H1 (cell line): ENCODE results near the gene C3orf52. TPM values are rescaled to one million over a fixed set of nuclear protein-coding genes. Genes with fewer than 3 reads are reported as not detected.

ENCODE experiments used
- ATF3 ChIP-seq: IDR thresholded peaks from 2 replicates; pipeline ENCODE4 v1.6.1; 2011; ENCODE audit warnings: low read depth, mild to moderate bottlenecking, low read length; ENCODE audit not compliant: insufficient read depth
- CHD7 ChIP-seq: fragments of 300-600 bp; sonication (generic); IDR thresholded peaks from 2 replicates; pipeline ENCODE4 v1.7.1; 2012; ENCODE audit warnings: low read length, moderate library complexity, mild to moderate bottlenecking, inconsistent platforms; ENCODE audit not compliant: insufficient replicate concordance
- CREB1 ChIP-seq: IDR thresholded peaks from 2 replicates; pipeline ENCODE4 v1.6.1; 2012; ENCODE audit warnings: inconsistent platforms
- EGR1 ChIP-seq: IDR thresholded peaks from 2 replicates; pipeline ENCODE4 v1.6.1; 2011; ENCODE audit warnings: low read depth, low read length, borderline replicate concordance
- FOSL1 ChIP-seq: IDR thresholded peaks from 2 replicates; pipeline ENCODE4 v1.6.1; 2011; ENCODE audit warnings: mild to moderate bottlenecking, low read depth, low read length, moderate library complexity; ENCODE audit not compliant: insufficient read depth
- MAFK ChIP-seq: IDR thresholded peaks from 2 replicates; pipeline ENCODE4 v1.6.1; 2012; ENCODE audit warnings: low read depth, mild to moderate bottlenecking, improper control_type of control experiment, low read length
- PHF8 ChIP-seq: fragments of 200-600 bp; sonication (generic); conservative IDR thresholded peaks from 2 replicates; pipeline ENCODE4 v1.7.1; 2012; ENCODE audit warnings: low read depth, mild to moderate bottlenecking, inconsistent platforms, low read length, moderate library complexity
- SAP30 ChIP-seq: fragments of 300-600 bp; sonication (generic); IDR thresholded peaks from 2 replicates; pipeline ENCODE4 v1.7.1; 2012; ENCODE audit warnings: low read length, moderate library complexity, mild to moderate bottlenecking, inconsistent platforms; ENCODE audit not compliant: insufficient read depth, insufficient replicate concordance
- SIN3A ChIP-seq, 2 experiments: IDR thresholded peaks in 1 of 2; conservative IDR thresholded peaks in 1 of 2; 2 replicates each; pipeline ENCODE4 v1.6.1; 2011 to 2012; ENCODE audit warnings: low read length in 2 of 2, improper control_type of control experiment in 1 of 2, low read depth in 1 of 2, mild to moderate bottlenecking in 1 of 2
- SP1 ChIP-seq: IDR thresholded peaks from 2 replicates; pipeline ENCODE4 v1.6.1; 2011; ENCODE audit warnings: low read depth, low read length
- polyA plus RNA-seq, 7 experiments: library from polyadenylated mRNA; depleted of rRNA in 3 of 7; stranded (reverse) in 5 of 7; unstranded in 2 of 7; fragments of >200 nt in 5 of 7; fragments of 200-250 nt in 2 of 7; gene quantifications; 1 replicate in 5 of 7; 2 replicates in 1 of 7; 4 replicates in 1 of 7; pipeline versions ENCODE4 v1.2.1 to v1.2.3, GENCODE V29; 2011 to 2013; ENCODE audit warnings: missing spikeins in 2 of 7, mixed read lengths in 2 of 7
- total RNA-seq: library from RNA; stranded (reverse); fragmentation: NEBNext Ultra II Directional; extraction: Animal tissue kit (Norgen Biotek cat#: 25700); gene quantifications from 2 replicates; pipeline ENCODE4 v1.2.1, GENCODE V29; 2021

Gene C3orf52
- total and polyA plus RNA-seq, 2 of the 8 experiments (the other 6 are each of a cell fraction or from before 2014, with no cell fraction given) = 9.7 to 13.1 TPM

- TF ChIP-seq CHD7 (no peak), SIN3A (conservative IDR thresholded peaks at IDR 0.05 in 1 of 2, IDR thresholded peaks at IDR 0.05 in 1 of 2; ENCODE audit: low read depth in 1 of 2, low read length in 2 of 2) (no peak), EGR1 (no peak), ATF3 (no peak), SP1 (no peak), PHF8 (no peak), MAFK (no peak), CREB1 (no peak), SAP30 (no peak), FOSL1 (no peak)
- TF ChIP-seq, all 59 proteins: peak for 0
These were observed 7.0 kb downstream of the C3orf52 start (continued) for GRCh38 chr3:112093180-112093522.
